SK-N-MC (cell line): ENCODE results near the gene PACS2.

Experiments
- EZH2 ChIP-seq: fragments of 200-600 bp; sonication (generic); IDR thresholded peaks from one replicate; pipeline ENCODE4 v1.6.1; 2017; ENCODE audit warnings: antibody characterized with exemption
- FOXP2 ChIP-seq: optimal IDR thresholded peaks from 2 replicates; pipeline ENCODE3; 2011; ENCODE audit warnings: mild to moderate bottlenecking, moderate library complexity; ENCODE audit not compliant: insufficient read depth; ENCODE audit errors: extremely low read length, control extremely low read depth
- POLR2AphosphoS5 ChIP-seq: IDR thresholded peaks from 2 replicates; pipeline ENCODE4 v1.6.1; 2012; ENCODE audit warnings: mild to moderate bottlenecking, low read depth, low read length, borderline replicate concordance

- TF ChIP-seq POLR2AphosphoS5 (no peak), EZH2 (no peak), FOXP2 (no peak)
Measured at GRCh38 chr14:105378199-105378598, 63.7 kb downstream of the PACS2 start.
